SK-N-SH (cell line): ENCODE results near the gene DEPDC4. TPM values are rescaled to one million over a fixed set of nuclear protein-coding genes. Genes with fewer than 3 reads are reported as not detected.

Experiments used
- CTCF ChIA-PET: fragments of 300-600, 350-600 bp; formaldehyde crosslinking; extraction: SDS; loops from one replicate; lab custom pipeline; 2021; lab: Yijun Ruan, JAX
- POLR2A ChIA-PET: fragments of 350-600 bp; sonication (Branson Sonifier 250); formaldehyde crosslinking; extraction: SDS; loops from one replicate; lab custom pipeline; 2020; ENCODE audit warnings: antibody characterized with exemption, inconsistent platforms; lab: Yijun Ruan, JAX
- DNase-seq: peaks from one replicate; pipeline ENCODE4 v3.0.0; 2012
- H2AFZ ChIP-seq: fragments of 200-600 bp; sonication (generic); 2 replicates; pipeline ENCODE4 v1.8.1; 2016; ENCODE audit warnings: antibody characterized with exemption, mild to moderate bottlenecking, low read depth
- H3F3A ChIP-seq: fragments of 200-600 bp; sonication (generic); replicated peaks from 2 replicates; pipeline ENCODE3; 2016; ENCODE audit warnings: antibody characterized with exemption, mild to moderate bottlenecking; ENCODE audit not compliant: insufficient read depth
- H3K27ac ChIP-seq, 2 experiments: fragments of 200-500 bp in 1 of 2; fragments of 200-600 bp in 1 of 2; sonication (Bioruptor generic) in 1 of 2; sonication (generic), shearing (Covaris generic) in 1 of 2; 2 replicates each; pipeline versions ENCODE4 v1.5.1 to v1.6.1; 2014 to 2016; ENCODE audit warnings: low read depth in 2 of 2, inconsistent platforms in 1 of 2, low read length in 1 of 2, mild to moderate bottlenecking in 1 of 2, mixed read lengths in 1 of 2
- H3K27me3 ChIP-seq: fragments of 200-600 bp; sonication (generic), shearing (Covaris generic); 2 replicates; pipeline ENCODE4 v1.6.1; 2016; ENCODE audit warnings: mixed run types; ENCODE audit not compliant: insufficient read depth
- H3K36me3 ChIP-seq, 2 experiments: fragments of 200-500 bp in 1 of 2; fragments of 200-600 bp in 1 of 2; sonication (Bioruptor generic) in 1 of 2; sonication (generic) in 1 of 2; replicated peaks in 1 of 2; 2 replicates each; pipeline versions ENCODE3 to v1.5.1; 2014 to 2016; ENCODE audit warnings: low read length in 1 of 2, mild to moderate bottlenecking in 1 of 2; ENCODE audit not compliant: insufficient read depth in 2 of 2, control insufficient read depth in 1 of 2
- H3K4me1 ChIP-seq, 2 experiments: fragments of 200-500 bp in 1 of 2; fragments of 200-600 bp in 1 of 2; sonication (Bioruptor generic) in 1 of 2; sonication (generic), shearing (Covaris generic) in 1 of 2; 2 replicates each; pipeline versions ENCODE4 v1.5.1 to v1.6.1; 2014 to 2016; ENCODE audit warnings: low read depth in 1 of 2, low read length in 1 of 2, mixed run types in 1 of 2; ENCODE audit not compliant: insufficient read depth in 2 of 2, control insufficient read depth in 1 of 2
- H3K4me2 ChIP-seq: fragments of 200-600 bp; sonication (generic), shearing (Covaris generic); 2 replicates; pipeline ENCODE4 v1.6.1; 2017; ENCODE audit warnings: mixed run types
- H3K4me3 ChIP-seq, 2 experiments: fragments of 200-500 bp in 1 of 2; fragments of 200-600 bp in 1 of 2; sonication (Bioruptor generic) in 1 of 2; sonication (generic), shearing (Covaris generic) in 1 of 2; 2 replicates each; pipeline versions ENCODE4 v1.5.1 to v1.8.1; 2014 to 2016; ENCODE audit warnings: low read depth in 2 of 2, inconsistent platforms in 1 of 2, low read length in 1 of 2, mild to moderate bottlenecking in 1 of 2, mixed read lengths in 1 of 2, moderate library complexity in 1 of 2
- H3K79me2 ChIP-seq: fragments of 200-600 bp; sonication (generic); 2 replicates; pipeline ENCODE4 v1.8.1; 2017; ENCODE audit warnings: mild to moderate bottlenecking; ENCODE audit not compliant: insufficient read depth
- H3K9ac ChIP-seq: fragments of 200-600 bp; sonication (generic); 2 replicates; pipeline ENCODE4 v1.6.1; 2017; ENCODE audit warnings: mixed run types
- H3K9me2 ChIP-seq: fragments of 200-600 bp; sonication (generic); 2 replicates; pipeline ENCODE4 v1.6.1; 2017; ENCODE audit warnings: mixed run types
- H3K9me3 ChIP-seq: fragments of 200-600 bp; sonication (generic); 2 replicates; pipeline ENCODE4 v1.6.1; 2017; ENCODE audit warnings: mixed run types, mild to moderate bottlenecking, moderate library complexity
- H4K20me1 ChIP-seq: fragments of 200-600 bp; sonication (generic); 2 replicates; pipeline ENCODE4 v1.6.1; 2017; ENCODE audit warnings: mild to moderate bottlenecking, mixed run types; ENCODE audit not compliant: insufficient read depth
- FOXJ3 ChIP-seq: sonication (generic); formaldehyde crosslinking; IDR thresholded peaks from 2 replicates; pipeline ENCODE4 v1.5.1; 2020; ENCODE audit warnings: mild to moderate bottlenecking, missing genetic modification reagents
- POLR2AphosphoS5 ChIP-seq: IDR thresholded peaks from 2 replicates; pipeline ENCODE4 v1.6.1; 2012; ENCODE audit warnings: low read depth, low read length
- RFX5 ChIP-seq: IDR thresholded peaks from 2 replicates; pipeline ENCODE4 v1.6.1; 2012; ENCODE audit warnings: mild to moderate bottlenecking, improper control_type of control experiment, low read length
- SMC3 ChIP-seq: IDR thresholded peaks from 2 replicates; pipeline ENCODE4 v1.6.1; 2012; ENCODE audit warnings: low read depth, low read length, improper control_type of control experiment
- TAF1 ChIP-seq: IDR thresholded peaks from 2 replicates; pipeline ENCODE4 v1.6.1; 2012; ENCODE audit warnings: low read depth, mild to moderate bottlenecking, low read length, moderate library complexity, borderline replicate concordance
- WGBS: methylation state at CpG from one replicate; pipeline ENCODE4 v1.1.6; 2017; ENCODE audit warnings: low lambda C conversion rate; 5-methylcytosine and 5-hydroxymethylcytosine counted together
- polyA plus RNA-seq, 3 experiments: library from polyadenylated mRNA; depleted of rRNA; stranded (reverse); fragments of >200 nt; gene quantifications; 2 replicates each; pipeline ENCODE4 v1.2.3, GENCODE V29; 2012
- TF ChIP-seq, protein P1 (sequence below): IDR thresholded peaks from 2 replicates; pipeline ENCODE4 v1.4.0; 2012; ENCODE audit warnings: low read depth, borderline replicate concordance
- TF ChIP-seq, protein P2 (sequence below): IDR thresholded peaks from 2 replicates; pipeline ENCODE4 v1.4.0; 2012; ENCODE audit warnings: low read depth
- TF ChIP-seq, protein P3 (sequence below): fragments of 150-350 bp; IDR thresholded peaks from 2 replicates; pipeline ENCODE4 v1.6.1; 2017; ENCODE audit warnings: antibody characterized with exemption, low read length, low read depth, borderline replicate concordance
- TF ChIP-seq, protein P4 (sequence below): fragments of 150-350 bp; IDR thresholded peaks from 2 replicates; pipeline ENCODE4 v1.6.1; 2016; ENCODE audit warnings: mild to moderate bottlenecking, low read depth, low read length
- TF ChIP-seq, protein P5 (sequence below): IDR thresholded peaks from 2 replicates; pipeline ENCODE4 v1.6.1; 2012; ENCODE audit warnings: mild to moderate bottlenecking, low read depth, low read length, moderate library complexity
- TF ChIP-seq, protein P6 (sequence below): IDR thresholded peaks from 2 replicates; pipeline ENCODE4; 2012

The DEPDC4 gene
- polyA plus RNA-seq, 1 of the 3 experiments (the other 2 are of a cell fraction), result 0.76 TPM

DNA sequence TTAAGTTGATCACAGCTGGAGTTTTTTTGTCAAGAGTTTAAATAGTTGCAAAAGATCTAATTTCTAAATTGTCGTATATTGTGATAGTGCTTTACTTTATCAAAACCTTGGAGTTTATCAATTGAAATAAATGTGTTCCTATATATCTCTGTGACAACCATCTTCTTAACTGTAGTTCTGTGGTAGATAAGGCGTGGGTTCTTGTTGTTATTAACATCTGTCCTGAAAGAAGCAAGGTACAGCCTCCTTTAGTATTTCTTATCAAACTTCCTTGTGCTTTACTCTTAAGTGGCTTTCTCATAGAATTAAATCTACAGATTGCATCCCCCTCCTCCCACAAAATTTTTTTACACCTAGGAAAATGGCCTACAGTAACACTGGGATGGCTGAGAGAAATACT, 7.4 kb upstream of the DEPDC4 start:
- ChIA-PET POLR2A (no interaction called here), CTCF (interaction anchor here (1.7 kb wide), 1 partner anchor 40 kb away, joined by 5 read pairs; no protein-coding TSS in a partner anchor)
- H3K4me1 ChIP-seq, result peaks cover 2 to 5% of the 10 kb centered on the region in 2 experiments; a peak in 3 of 4 replicates
- no peak overlapping the region for H3K27ac ChIP-seq
- no peak overlapping the region for H3K4me2 ChIP-seq
- H3K9me3 ChIP-seq, result no peaks in the 10 kb centered on the region
- no peak overlapping the region for H3K4me3 ChIP-seq
- no peak overlapping the region for H2AFZ ChIP-seq
- no peaks in the 10 kb centered on the region for H3F3A ChIP-seq
- no peaks in the 10 kb centered on the region for H3K27me3 ChIP-seq
- no peak for DNase-seq
- peaks cover 2 to 16% of the 10 kb centered on the region in 2 experiments for H3K36me3 ChIP-seq
- peaks cover 100% of the 10 kb centered on the region for H3K79me2 ChIP-seq
- no peak overlapping the region for H3K9ac ChIP-seq
- no peaks in the 10 kb centered on the region for H3K9me2 ChIP-seq
- WGBS, result 98% methylated on average over 2 of the region's 2 CpGs
- TF ChIP-seq, protein P1, sequence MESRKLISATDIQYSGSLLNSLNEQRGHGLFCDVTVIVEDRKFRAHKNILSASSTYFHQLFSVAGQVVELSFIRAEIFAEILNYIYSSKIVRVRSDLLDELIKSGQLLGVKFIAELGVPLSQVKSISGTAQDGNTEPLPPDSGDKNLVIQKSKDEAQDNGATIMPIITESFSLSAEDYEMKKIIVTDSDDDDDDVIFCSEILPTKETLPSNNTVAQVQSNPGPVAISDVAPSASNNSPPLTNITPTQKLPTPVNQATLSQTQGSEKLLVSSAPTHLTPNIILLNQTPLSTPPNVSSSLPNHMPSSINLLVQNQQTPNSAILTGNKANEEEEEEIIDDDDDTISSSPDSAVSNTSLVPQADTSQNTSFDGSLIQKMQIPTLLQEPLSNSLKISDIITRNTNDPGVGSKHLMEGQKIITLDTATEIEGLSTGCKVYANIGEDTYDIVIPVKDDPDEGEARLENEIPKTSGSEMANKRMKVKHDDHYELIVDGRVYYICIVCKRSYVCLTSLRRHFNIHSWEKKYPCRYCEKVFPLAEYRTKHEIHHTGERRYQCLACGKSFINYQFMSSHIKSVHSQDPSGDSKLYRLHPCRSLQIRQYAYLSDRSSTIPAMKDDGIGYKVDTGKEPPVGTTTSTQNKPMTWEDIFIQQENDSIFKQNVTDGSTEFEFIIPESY, result no peak
- TF ChIP-seq POLR2AphosphoS5 (no peak), RFX5 (no peak), FOXJ3 (CRISPR knock-in tag) (no peak), SMC3 (no peak)
- TF ChIP-seq, protein P2, sequence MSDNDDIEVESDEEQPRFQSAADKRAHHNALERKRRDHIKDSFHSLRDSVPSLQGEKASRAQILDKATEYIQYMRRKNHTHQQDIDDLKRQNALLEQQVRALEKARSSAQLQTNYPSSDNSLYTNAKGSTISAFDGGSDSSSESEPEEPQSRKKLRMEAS, result no peak
- TF ChIP-seq, protein P3, sequence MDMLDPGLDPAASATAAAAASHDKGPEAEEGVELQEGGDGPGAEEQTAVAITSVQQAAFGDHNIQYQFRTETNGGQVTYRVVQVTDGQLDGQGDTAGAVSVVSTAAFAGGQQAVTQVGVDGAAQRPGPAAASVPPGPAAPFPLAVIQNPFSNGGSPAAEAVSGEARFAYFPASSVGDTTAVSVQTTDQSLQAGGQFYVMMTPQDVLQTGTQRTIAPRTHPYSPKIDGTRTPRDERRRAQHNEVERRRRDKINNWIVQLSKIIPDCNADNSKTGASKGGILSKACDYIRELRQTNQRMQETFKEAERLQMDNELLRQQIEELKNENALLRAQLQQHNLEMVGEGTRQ, result no peak
- peaks cover 48% of the 10 kb centered on the region for H4K20me1 ChIP-seq

DNA sequence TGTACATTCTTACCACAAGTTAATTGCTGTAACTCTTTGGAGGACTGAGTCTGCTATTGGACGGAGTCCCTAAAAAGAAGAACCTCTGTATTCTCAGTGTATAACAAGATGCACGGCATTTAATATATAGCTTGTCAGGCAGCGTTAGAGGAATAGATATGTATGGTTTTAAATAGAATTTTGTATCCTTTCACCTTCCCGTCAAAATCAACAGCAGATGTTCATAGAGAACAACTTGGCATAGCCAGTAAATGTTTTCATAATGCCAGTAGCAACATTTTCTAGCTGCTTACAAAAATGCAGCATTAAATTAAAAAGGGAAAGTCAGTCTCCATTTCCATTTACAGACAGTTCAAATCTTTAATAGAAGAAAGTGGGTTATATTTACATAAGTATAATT, 6.9 kb upstream of the DEPDC4 start:
- ChIA-PET POLR2A (no interaction called here), CTCF (interaction anchor here (1.7 kb wide), 1 partner anchor 39 kb away, joined by 5 read pairs; no protein-coding TSS in a partner anchor)
- peaks cover 48% of the 10 kb centered on the region for H4K20me1 ChIP-seq
- H3K4me2 ChIP-seq, result no peak overlapping the region
- H3K79me2 ChIP-seq, result peaks cover 100% of the 10 kb centered on the region
- no peak overlapping the region for H2AFZ ChIP-seq
- peaks cover 2 to 16% of the 10 kb centered on the region in 2 experiments for H3K36me3 ChIP-seq
- no peaks in the 10 kb centered on the region for H3F3A ChIP-seq
- no peaks in the 10 kb centered on the region for H3K9me3 ChIP-seq
- no peak overlapping the region for H3K9ac ChIP-seq
- 86% methylated on average over 4 of the region's 4 CpGs for WGBS
- no peak overlapping the region for H3K27ac ChIP-seq
- DNase-seq, result no peak
- H3K4me1 ChIP-seq, result peaks cover 5 to 7% of the 10 kb centered on the region in 2 experiments; a peak in 3 of 4 replicates
- H3K9me2 ChIP-seq, result no peaks in the 10 kb centered on the region
- no peak overlapping the region for H3K4me3 ChIP-seq
- TF ChIP-seq, protein P4, sequence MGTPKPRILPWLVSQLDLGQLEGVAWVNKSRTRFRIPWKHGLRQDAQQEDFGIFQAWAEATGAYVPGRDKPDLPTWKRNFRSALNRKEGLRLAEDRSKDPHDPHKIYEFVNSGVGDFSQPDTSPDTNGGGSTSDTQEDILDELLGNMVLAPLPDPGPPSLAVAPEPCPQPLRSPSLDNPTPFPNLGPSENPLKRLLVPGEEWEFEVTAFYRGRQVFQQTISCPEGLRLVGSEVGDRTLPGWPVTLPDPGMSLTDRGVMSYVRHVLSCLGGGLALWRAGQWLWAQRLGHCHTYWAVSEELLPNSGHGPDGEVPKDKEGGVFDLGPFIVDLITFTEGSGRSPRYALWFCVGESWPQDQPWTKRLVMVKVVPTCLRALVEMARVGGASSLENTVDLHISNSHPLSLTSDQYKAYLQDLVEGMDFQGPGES, result no peak
- TF ChIP-seq, protein P5, sequence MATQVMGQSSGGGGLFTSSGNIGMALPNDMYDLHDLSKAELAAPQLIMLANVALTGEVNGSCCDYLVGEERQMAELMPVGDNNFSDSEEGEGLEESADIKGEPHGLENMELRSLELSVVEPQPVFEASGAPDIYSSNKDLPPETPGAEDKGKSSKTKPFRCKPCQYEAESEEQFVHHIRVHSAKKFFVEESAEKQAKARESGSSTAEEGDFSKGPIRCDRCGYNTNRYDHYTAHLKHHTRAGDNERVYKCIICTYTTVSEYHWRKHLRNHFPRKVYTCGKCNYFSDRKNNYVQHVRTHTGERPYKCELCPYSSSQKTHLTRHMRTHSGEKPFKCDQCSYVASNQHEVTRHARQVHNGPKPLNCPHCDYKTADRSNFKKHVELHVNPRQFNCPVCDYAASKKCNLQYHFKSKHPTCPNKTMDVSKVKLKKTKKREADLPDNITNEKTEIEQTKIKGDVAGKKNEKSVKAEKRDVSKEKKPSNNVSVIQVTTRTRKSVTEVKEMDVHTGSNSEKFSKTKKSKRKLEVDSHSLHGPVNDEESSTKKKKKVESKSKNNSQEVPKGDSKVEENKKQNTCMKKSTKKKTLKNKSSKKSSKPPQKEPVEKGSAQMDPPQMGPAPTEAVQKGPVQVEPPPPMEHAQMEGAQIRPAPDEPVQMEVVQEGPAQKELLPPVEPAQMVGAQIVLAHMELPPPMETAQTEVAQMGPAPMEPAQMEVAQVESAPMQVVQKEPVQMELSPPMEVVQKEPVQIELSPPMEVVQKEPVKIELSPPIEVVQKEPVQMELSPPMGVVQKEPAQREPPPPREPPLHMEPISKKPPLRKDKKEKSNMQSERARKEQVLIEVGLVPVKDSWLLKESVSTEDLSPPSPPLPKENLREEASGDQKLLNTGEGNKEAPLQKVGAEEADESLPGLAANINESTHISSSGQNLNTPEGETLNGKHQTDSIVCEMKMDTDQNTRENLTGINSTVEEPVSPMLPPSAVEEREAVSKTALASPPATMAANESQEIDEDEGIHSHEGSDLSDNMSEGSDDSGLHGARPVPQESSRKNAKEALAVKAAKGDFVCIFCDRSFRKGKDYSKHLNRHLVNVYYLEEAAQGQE, result no peak
- TF ChIP-seq TAF1, result no peak
- TF ChIP-seq, protein P6, sequence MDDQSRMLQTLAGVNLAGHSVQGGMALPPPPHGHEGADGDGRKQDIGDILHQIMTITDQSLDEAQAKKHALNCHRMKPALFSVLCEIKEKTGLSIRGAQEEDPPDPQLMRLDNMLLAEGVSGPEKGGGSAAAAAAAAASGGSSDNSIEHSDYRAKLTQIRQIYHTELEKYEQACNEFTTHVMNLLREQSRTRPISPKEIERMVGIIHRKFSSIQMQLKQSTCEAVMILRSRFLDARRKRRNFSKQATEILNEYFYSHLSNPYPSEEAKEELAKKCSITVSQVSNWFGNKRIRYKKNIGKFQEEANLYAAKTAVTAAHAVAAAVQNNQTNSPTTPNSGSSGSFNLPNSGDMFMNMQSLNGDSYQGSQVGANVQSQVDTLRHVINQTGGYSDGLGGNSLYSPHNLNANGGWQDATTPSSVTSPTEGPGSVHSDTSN, result no peak
- H3K27me3 ChIP-seq, result no peaks in the 10 kb centered on the region
